ENCODE results near the gene AP3S2. TPM values are rescaled to one million over a fixed set of nuclear protein-coding genes. Genes with fewer than 3 reads are reported as not detected.

AP3S2 gene
- total and polyA plus RNA-seq, 2 of the 13 experiments (the other 11 are each of a cell fraction or from before 2014, with no cell fraction given), result 17.6 to 44.4 TPM

DNA sequence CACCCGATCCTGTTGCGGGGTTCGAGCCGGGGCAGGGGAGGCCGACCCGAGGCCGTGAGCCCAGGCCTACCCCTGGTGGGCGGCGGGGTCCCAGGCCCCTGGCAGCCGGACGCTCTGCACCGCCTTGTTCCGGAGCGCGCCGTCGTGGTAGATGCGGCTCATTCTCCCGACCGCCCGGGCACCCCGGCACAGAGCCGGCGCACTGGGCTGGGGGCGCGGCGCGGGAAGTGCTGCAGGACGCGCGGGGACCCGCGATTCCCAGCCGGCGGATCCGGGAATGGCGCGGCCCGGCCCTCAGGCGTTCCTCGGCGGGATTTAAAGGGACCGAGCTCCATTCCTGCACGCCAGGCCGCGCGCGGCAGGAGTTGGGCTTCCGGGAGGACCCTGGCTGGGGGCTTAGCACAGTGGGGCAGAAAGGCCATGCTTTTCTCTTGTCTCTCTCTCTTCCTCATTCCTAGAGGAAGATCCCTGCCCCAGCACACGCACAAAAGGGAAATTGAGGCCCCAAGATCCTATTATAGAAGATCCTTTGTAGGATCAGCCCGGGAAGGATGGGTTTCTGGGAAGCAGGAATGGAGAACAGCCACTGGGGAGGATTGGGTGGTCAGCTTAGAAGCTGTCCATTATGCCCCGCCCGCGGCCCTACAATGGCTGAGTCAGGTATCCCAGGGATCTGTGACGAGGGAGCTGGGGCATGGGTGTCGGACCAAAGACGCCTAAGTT lies 19.0 kb upstream of the AP3S2 start, which contains the start of gene ARPIN (continued):
- peak; percentile 17; the same call in 1 of the 2 replicates for TF ChIP-seq KDM2A (CRISPR knock-in tag; IDR thresholded peaks at IDR 0.05; ENCODE audit: borderline replicate concordance, low read depth)
- TF ChIP-seq, protein P1, sequence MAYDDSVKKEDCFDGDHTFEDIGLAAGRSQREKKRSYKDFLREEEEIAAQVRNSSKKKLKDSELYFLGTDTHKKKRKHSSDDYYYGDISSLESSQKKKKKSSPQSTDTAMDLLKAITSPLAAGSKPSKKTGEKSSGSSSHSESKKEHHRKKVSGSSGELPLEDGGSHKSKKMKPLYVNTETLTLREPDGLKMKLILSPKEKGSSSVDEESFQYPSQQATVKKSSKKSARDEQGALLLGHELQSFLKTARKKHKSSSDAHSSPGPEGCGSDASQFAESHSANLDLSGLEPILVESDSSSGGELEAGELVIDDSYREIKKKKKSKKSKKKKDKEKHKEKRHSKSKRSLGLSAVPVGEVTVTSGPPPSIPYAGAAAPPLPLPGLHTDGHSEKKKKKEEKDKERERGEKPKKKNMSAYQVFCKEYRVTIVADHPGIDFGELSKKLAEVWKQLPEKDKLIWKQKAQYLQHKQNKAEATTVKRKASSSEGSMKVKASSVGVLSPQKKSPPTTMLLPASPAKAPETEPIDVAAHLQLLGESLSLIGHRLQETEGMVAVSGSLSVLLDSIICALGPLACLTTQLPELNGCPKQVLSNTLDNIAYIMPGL (CRISPR knock-in tag; IDR thresholded peaks at IDR 0.05; ENCODE audit: borderline replicate concordance in 1 of 2, low read depth in 1 of 2), result peak in 1 of 2 experiments; percentile 19; a peak in 2 of 4 replicates
- TF ChIP-seq ZNF331 (CRISPR knock-in tag; IDR thresholded peaks at IDR 0.05), result no peak
- peak; percentile 66; the same call in 1 of the 2 replicates for TF ChIP-seq ZNF709 (CRISPR knock-in tag; IDR thresholded peaks at IDR 0.05)
- 0 out of 2 replicates have a peak, but pooled peaks have one; percentile 6 for TF ChIP-seq MTA1 (CRISPR knock-in tag; IDR thresholded peaks at IDR 0.05; ENCODE audit: borderline replicate concordance)
- peak; percentile 85 for TF ChIP-seq PHF8 (CRISPR knock-in tag; IDR thresholded peaks at IDR 0.05)
- TF ChIP-seq ELF1 (CRISPR knock-in tag; IDR thresholded peaks at IDR 0.05), result peak; percentile 35; the same call in 1 of the 2 replicates
- TF ChIP-seq KDM5B (CRISPR knock-in tag; IDR thresholded peaks at IDR 0.05; ENCODE audit: borderline replicate concordance), result peak; percentile 84; the same call in 1 of the 2 replicates
- no peak for TF ChIP-seq MEIS1 (CRISPR knock-in tag; IDR thresholded peaks at IDR 0.05; ENCODE audit: borderline replicate concordance)
- TF ChIP-seq ZFP37 (CRISPR knock-in tag; IDR thresholded peaks at IDR 0.05; ENCODE audit: borderline replicate concordance), result no peak
- TF ChIP-seq ZNF317 (CRISPR knock-in tag; IDR thresholded peaks at IDR 0.05), result no peak
- no peak for TF ChIP-seq SMC3 (IDR thresholded peaks at IDR 0.05; ENCODE audit: low read length)
- TF ChIP-seq, protein P2, sequence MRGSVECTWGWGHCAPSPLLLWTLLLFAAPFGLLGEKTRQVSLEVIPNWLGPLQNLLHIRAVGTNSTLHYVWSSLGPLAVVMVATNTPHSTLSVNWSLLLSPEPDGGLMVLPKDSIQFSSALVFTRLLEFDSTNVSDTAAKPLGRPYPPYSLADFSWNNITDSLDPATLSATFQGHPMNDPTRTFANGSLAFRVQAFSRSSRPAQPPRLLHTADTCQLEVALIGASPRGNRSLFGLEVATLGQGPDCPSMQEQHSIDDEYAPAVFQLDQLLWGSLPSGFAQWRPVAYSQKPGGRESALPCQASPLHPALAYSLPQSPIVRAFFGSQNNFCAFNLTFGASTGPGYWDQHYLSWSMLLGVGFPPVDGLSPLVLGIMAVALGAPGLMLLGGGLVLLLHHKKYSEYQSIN (CRISPR knock-in tag; IDR thresholded peaks at IDR 0.05; ENCODE audit: borderline replicate concordance), result no peak
- TF ChIP-seq, protein P3, sequence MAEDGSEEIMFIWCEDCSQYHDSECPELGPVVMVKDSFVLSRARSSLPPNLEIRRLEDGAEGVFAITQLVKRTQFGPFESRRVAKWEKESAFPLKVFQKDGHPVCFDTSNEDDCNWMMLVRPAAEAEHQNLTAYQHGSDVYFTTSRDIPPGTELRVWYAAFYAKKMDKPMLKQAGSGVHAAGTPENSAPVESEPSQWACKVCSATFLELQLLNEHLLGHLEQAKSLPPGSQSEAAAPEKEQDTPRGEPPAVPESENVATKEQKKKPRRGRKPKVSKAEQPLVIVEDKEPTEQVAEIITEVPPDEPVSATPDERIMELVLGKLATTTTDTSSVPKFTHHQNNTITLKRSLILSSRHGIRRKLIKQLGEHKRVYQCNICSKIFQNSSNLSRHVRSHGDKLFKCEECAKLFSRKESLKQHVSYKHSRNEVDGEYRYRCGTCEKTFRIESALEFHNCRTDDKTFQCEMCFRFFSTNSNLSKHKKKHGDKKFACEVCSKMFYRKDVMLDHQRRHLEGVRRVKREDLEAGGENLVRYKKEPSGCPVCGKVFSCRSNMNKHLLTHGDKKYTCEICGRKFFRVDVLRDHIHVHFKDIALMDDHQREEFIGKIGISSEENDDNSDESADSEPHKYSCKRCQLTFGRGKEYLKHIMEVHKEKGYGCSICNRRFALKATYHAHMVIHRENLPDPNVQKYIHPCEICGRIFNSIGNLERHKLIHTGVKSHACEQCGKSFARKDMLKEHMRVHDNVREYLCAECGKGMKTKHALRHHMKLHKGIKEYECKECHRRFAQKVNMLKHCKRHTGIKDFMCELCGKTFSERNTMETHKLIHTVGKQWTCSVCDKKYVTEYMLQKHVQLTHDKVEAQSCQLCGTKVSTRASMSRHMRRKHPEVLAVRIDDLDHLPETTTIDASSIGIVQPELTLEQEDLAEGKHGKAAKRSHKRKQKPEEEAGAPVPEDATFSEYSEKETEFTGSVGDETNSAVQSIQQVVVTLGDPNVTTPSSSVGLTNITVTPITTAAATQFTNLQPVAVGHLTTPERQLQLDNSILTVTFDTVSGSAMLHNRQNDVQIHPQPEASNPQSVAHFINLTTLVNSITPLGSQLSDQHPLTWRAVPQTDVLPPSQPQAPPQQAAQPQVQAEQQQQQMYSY (CRISPR knock-in tag; IDR thresholded peaks at IDR 0.05), result peak; percentile 72; the same call in 1 of the 2 replicates
- TF ChIP-seq MIER3 (CRISPR knock-in tag; IDR thresholded peaks at IDR 0.05; ENCODE audit: borderline replicate concordance), result no peak
- TF ChIP-seq PITX1 (CRISPR knock-in tag; IDR thresholded peaks at IDR 0.05), result peak; percentile 23; the same call in 1 of the 2 replicates
- no peak for TF ChIP-seq ZNF761 (CRISPR knock-in tag; conservative IDR thresholded peaks at IDR 0.05)
- peak; percentile 63 for TF ChIP-seq YY1 (IDR thresholded peaks at IDR 0.05; ENCODE audit: insufficient read depth, insufficient replicate concordance, low read depth, low read length)
- TF ChIP-seq, protein P4, sequence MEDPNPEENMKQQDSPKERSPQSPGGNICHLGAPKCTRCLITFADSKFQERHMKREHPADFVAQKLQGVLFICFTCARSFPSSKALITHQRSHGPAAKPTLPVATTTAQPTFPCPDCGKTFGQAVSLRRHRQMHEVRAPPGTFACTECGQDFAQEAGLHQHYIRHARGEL (CRISPR knock-in tag; IDR thresholded peaks at IDR 0.05), result no peak
- TF ChIP-seq BRD4 (CRISPR knock-in tag; IDR thresholded peaks at IDR 0.05), result peak; percentile 38; the same call in 1 of the 2 replicates
- TF ChIP-seq ZNF558 (CRISPR knock-in tag; IDR thresholded peaks at IDR 0.05; ENCODE audit: borderline replicate concordance), result 0 out of 2 replicates have a peak, but pooled peaks have one; percentile 15
- peak; percentile 30; the same call in 1 of the 2 replicates for TF ChIP-seq ESRRA (CRISPR knock-in tag; IDR thresholded peaks at IDR 0.05; ENCODE audit: low read depth)
- TF ChIP-seq XBP1 (CRISPR knock-in tag; IDR thresholded peaks at IDR 0.05), result no peak

Measured in HepG2 (cell line).